HCT116 (cell line): ENCODE results near the gene FOXF1.

Experiments used
- CEBPB ChIP-seq: IDR thresholded peaks from 2 replicates; pipeline ENCODE4 v1.6.1; 2012; ENCODE audit warnings: low read depth
- EGR1 ChIP-seq: IDR thresholded peaks from 2 replicates; pipeline ENCODE4 v1.6.1; 2012; ENCODE audit warnings: low read depth
- ELF1 ChIP-seq: IDR thresholded peaks from 2 replicates; pipeline ENCODE4 v1.6.1; 2012; ENCODE audit warnings: low read depth, borderline replicate concordance
- EZH2phosphoT487 ChIP-seq: fragments of 200-600 bp; IDR thresholded peaks from 2 replicates; pipeline ENCODE4 v1.6.1; 2018; ENCODE audit warnings: antibody characterized with exemption, borderline replicate concordance
- JUND ChIP-seq: IDR thresholded peaks from 2 replicates; pipeline ENCODE4 v1.6.1; 2012
- POLR2A ChIP-seq: IDR thresholded peaks from 2 replicates; pipeline ENCODE4 v1.7.0; 2011; ENCODE audit warnings: borderline replicate concordance; ENCODE audit not compliant: insufficient read depth, insufficient read length; ENCODE audit errors: extremely low read depth
- POLR2AphosphoS5 ChIP-seq: IDR thresholded peaks from 2 replicates; pipeline ENCODE4 v1.6.1; 2011; ENCODE audit warnings: mild to moderate bottlenecking, low read depth, low read length, moderate library complexity
- SIN3A ChIP-seq: IDR thresholded peaks from 2 replicates; pipeline ENCODE4 v1.6.1; 2012; ENCODE audit warnings: low read depth
- YY1 ChIP-seq: IDR thresholded peaks from 2 replicates; pipeline ENCODE4 v1.6.1; 2011; ENCODE audit warnings: low read length, low read depth, moderate library complexity, mild to moderate bottlenecking; ENCODE audit not compliant: insufficient replicate concordance; ENCODE audit errors: extremely low read depth
- TF ChIP-seq, protein P1 (sequence below), 3 experiments: fragments of 200-600 bp in 1 of 3; sonication (generic) in 1 of 3; IDR thresholded peaks in 2 of 3; conservative IDR thresholded peaks in 1 of 3; 2 replicates each; pipeline ENCODE4 v1.5.1; 2012 to 2017; ENCODE audit warnings: low read depth in 2 of 3, low read length in 2 of 3, antibody characterized with exemption in 1 of 3, borderline replicate concordance in 1 of 3, control low read depth in 1 of 3, mild to moderate bottlenecking in 1 of 3, mixed read lengths in 1 of 3, mixed run types in 1 of 3, moderate library complexity in 1 of 3; ENCODE audit not compliant: insufficient read depth in 1 of 3
- TF ChIP-seq, protein P2 (sequence below): IDR thresholded peaks from 2 replicates; pipeline ENCODE4 v1.6.1; 2012; ENCODE audit warnings: low read depth

DNA sequence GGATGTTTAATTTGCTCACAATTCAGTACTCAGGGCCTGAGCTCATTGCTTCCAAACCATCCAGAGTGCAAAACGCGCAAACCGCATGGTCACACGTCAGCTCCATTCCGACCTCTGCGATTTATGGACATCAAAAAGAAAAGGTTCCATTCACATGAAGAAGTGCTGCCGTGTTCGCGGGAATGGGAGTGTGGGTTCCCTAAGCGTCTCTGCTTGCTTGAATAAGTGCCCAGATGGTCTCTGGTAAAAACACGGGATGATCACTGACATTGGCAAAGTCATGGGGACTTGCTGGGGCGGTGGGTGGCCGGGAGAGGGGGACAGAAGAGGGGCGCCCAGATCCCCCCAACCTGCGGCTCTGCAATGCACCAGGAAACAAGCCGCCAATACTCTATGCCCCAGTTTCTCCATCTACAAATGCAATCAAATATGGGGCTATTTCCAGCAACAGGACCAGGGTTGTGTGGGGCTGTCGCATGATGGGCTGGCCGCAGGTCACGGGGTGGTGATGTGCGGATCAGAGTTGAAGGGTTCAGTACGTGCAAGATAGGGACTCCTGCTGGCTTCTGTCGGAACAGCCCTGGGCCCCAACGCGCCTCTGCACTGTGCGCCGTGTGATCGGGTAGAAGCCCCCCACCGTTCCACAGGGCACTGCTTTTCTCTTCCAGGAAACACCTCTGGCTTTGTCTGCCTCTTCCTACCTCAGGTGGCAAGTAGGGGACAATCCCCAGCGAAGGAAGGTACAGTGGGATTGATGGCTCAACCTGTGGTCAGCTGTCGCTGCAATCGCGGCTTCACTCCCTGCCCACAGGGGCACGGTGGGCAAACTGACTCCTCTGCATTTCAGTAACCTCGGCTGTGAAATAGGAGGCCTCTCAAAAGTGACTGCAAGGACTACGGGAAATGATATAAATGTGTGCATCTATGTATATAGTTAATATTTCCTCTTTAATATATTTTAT, 11.2 kb downstream of the FOXF1 start:
- TF ChIP-seq, protein P1, sequence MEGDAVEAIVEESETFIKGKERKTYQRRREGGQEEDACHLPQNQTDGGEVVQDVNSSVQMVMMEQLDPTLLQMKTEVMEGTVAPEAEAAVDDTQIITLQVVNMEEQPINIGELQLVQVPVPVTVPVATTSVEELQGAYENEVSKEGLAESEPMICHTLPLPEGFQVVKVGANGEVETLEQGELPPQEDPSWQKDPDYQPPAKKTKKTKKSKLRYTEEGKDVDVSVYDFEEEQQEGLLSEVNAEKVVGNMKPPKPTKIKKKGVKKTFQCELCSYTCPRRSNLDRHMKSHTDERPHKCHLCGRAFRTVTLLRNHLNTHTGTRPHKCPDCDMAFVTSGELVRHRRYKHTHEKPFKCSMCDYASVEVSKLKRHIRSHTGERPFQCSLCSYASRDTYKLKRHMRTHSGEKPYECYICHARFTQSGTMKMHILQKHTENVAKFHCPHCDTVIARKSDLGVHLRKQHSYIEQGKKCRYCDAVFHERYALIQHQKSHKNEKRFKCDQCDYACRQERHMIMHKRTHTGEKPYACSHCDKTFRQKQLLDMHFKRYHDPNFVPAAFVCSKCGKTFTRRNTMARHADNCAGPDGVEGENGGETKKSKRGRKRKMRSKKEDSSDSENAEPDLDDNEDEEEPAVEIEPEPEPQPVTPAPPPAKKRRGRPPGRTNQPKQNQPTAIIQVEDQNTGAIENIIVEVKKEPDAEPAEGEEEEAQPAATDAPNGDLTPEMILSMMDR (IDR thresholded peaks at IDR 0.05 in 2 of 3, conservative IDR thresholded peaks at IDR 0.05 in 1 of 3; ENCODE audit: borderline replicate concordance in 1 of 3, insufficient read depth in 1 of 3, low read depth in 2 of 3, low read length in 2 of 3), result no peak; a peak in 2 of 6 replicates
- TF ChIP-seq POLR2A, result no peak
- no peak for TF ChIP-seq YY1
- TF ChIP-seq POLR2AphosphoS5, result no peak
- no peak for TF ChIP-seq SIN3A
- TF ChIP-seq JUND, result no peak
- no peak for TF ChIP-seq CEBPB
- no peak for TF ChIP-seq EGR1
- no peak for TF ChIP-seq ELF1
- no peak for TF ChIP-seq EZH2phosphoT487
- TF ChIP-seq, protein P2, sequence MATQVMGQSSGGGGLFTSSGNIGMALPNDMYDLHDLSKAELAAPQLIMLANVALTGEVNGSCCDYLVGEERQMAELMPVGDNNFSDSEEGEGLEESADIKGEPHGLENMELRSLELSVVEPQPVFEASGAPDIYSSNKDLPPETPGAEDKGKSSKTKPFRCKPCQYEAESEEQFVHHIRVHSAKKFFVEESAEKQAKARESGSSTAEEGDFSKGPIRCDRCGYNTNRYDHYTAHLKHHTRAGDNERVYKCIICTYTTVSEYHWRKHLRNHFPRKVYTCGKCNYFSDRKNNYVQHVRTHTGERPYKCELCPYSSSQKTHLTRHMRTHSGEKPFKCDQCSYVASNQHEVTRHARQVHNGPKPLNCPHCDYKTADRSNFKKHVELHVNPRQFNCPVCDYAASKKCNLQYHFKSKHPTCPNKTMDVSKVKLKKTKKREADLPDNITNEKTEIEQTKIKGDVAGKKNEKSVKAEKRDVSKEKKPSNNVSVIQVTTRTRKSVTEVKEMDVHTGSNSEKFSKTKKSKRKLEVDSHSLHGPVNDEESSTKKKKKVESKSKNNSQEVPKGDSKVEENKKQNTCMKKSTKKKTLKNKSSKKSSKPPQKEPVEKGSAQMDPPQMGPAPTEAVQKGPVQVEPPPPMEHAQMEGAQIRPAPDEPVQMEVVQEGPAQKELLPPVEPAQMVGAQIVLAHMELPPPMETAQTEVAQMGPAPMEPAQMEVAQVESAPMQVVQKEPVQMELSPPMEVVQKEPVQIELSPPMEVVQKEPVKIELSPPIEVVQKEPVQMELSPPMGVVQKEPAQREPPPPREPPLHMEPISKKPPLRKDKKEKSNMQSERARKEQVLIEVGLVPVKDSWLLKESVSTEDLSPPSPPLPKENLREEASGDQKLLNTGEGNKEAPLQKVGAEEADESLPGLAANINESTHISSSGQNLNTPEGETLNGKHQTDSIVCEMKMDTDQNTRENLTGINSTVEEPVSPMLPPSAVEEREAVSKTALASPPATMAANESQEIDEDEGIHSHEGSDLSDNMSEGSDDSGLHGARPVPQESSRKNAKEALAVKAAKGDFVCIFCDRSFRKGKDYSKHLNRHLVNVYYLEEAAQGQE, result no peak
